GM21529 (cell line): ENCODE data around the gene RIPPLY3.
A peak's percentile ranks its signal among the peaks of the same experiment; 100 is the strongest.
"Not testable (repeated sequence)": the region's sequence is repeated elsewhere in the genome, so short reads cannot be mapped to it uniquely, and the experiment has no call there.

Source experiments
- ATAC-seq: cut with Tn5 transposase; IDR thresholded peaks from one replicate; pipeline ENCODE4 v1.9.1; 2021; ENCODE audit not compliant: unreplicated experiment

The RIPPLY3 gene

DNA sequence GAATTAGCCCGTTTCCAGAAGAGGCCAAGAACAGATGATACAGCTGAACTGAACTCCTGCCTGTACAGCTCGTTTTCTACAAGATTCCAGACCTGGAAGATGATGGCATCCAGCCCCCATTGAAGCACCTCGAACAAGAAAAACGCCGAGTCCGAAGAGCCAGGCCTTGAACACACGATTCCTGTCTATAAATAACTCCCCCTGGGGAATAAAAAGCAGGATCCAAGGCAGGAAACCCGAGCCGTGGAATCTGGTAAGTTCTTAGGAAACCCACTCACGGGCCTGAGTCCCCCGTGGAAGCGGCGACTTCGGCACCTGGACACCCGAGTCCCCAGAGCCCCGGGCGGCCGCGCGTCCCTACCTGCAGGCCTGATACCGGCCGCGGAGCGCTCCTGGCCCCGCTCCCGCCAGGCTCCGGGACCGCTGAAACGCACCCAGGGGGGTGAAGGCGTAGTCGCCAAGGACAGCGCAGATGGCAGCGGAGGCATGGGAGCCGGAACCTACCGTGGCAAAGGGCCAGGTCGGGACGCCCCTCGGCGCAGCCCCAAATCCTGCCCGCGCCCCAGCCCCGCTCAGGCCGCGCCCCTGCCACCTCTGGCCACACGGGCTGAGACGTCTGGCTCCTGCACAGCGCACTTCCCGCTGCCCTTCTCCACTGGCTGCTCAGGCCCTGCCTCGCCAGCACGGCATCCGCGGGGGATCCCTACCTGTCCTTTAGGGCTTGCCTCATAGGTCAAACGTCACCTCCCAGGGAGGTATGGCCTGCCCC lies 26.0 kb upstream of the RIPPLY3 start:
- no peak for ATAC-seq

DNA sequence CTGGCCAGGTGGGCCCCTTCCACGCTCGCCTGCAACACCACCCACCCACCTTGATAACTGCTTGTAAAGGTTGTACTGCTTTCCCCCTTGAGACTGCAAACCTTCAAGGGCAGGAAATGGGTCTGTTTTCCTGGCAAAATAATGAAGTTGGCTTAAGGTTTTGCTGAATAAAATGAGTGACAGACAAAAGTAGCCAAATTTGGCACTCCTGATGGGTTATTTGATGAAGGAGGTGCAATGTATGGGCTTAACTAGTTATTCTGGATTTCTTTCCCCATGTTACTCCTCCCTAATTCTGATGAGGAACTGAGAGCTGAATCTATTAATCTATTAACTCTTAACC lies 25.5 kb upstream of the RIPPLY3 start:
- ATAC-seq = no peak

DNA sequence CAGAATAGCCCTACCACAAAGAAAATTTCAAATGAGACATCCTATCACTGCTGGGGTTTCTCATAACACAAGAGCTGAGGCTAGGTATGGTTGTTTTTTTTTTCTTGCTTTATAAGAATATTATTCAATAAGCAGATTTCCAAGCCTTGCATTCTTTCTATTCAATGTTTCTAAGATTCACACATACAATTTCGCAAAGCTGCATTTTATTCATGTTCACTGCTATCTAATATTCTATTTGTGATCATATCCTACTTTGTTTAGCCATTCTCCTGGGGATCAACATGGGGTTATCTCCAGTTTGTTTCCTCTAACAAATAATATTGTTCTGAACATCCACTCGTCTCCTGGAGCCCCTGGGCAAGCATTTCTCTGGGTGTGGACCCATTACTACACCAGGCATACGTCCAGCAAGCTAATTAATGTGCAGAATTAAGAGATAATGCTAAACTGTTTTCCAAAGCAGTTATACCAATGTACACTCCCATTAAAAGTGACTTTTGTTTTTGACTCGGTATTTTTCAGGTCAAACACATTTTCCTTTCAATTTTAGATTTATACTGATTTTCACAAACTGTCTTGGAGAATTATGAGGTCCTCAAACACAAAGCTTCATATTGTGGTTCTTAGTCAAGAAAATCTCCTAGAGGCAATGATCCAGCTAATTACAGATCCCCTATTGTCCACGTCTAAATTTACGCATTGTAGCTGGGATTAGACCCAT lies 24.4 kb upstream of the RIPPLY3 start:
- ATAC-seq = no peak

DNA sequence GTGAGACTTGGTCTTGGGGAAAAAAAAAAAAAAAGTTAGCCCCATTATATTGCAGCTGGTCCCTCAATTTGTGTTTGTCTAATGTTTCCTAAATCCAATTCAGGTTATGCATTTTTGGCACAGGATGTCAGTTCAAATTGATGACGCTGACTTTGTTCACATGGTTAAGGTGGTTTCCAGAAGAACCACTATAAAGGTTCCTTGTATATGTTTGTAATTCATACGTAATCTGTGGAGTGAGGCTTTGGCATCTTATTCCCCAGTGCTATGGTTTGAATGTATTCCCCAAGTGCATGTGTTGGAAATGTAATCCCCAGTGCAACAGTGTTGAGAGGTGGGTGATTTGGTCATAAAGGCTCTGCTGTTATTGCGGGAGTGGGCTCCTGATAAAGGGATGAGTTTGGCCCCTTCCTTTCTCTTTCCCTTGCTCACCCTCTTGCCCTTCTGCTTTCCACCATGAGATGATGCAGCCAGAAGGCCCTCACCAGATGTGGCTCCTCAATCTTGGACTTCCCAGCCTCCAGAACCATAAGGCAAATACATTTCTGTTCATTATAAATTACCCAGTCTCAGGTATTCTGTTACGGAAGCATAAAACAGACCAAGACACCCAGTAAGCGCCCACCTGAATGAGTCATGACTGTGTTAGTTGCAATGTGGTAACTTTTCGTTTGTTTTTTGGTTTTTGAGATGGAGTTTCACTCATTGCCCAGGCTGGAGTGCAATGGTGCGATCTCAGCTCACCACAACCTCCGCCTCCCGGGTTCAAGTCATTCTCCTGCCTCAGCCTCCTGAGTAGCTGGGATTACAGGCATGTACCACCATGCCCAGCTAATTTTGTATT lies 20.5 kb upstream of the RIPPLY3 start:
- ATAC-seq = no peak

DNA sequence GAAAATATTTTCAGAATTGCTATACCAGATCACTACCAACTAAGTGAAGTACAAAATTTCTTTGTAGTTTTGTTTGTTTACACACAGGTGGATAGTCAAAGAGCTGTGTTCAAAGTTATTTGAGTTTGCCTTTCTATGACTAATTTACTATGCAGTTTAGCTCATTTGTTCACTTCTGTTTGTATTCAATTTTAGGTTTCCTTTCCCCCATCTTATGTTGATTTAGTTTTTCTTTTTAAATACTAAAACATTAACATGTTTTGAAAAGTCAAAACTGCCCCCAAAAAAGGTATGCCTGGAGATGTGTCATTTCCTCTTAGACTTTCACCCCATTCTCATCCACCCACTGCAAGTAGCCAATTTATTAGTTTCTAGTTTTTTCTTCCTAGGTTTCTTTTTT lies 18.7 kb upstream of the RIPPLY3 start:
- ATAC-seq = no peak

DNA sequence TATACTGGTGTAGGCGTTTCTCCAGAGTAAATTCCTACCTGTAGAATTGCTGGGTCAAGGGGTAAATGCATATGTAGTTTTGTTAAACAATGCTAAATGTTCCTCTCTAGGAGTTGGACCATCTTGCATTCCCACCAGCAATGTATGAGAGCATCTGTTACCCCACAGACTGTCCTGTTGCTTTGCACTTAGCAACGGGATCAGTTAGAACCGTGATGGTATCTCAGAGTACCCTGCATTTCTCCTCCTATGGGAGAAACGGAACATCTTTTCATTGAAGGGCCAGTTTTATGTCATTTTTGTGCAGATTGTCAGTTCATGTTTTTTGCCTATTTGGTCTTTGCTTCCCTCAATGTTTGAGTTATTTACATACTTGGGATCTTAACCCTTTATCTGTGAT lies 18.0 kb upstream of the RIPPLY3 start:
- ATAC-seq = no peak

DNA sequence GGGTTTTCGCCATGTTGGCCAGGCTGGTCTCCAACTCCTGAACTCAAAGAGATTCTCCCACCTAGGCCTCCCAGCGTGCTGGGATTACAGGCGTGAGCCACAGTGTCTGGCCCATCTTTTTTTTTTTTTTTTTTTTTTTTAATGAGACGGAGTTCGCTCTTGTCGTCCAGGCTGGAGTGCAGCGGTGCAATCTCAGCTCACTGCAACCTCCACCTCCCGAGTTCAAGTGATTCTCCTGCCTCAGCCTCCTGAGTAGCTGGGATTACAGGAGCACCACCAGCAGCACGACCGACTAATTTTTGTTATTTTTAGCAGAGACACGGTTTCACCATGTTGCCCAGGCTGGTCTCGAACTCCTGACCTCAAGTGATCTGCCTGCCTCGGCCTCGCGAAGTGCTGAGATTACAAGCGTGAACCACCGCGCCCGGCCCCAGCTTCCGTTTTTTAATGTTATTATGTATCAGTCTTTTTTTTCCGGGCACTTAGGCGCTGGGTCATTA lies 17.3 kb upstream of the RIPPLY3 start:
- ATAC-seq = not testable (repeated sequence)

DNA sequence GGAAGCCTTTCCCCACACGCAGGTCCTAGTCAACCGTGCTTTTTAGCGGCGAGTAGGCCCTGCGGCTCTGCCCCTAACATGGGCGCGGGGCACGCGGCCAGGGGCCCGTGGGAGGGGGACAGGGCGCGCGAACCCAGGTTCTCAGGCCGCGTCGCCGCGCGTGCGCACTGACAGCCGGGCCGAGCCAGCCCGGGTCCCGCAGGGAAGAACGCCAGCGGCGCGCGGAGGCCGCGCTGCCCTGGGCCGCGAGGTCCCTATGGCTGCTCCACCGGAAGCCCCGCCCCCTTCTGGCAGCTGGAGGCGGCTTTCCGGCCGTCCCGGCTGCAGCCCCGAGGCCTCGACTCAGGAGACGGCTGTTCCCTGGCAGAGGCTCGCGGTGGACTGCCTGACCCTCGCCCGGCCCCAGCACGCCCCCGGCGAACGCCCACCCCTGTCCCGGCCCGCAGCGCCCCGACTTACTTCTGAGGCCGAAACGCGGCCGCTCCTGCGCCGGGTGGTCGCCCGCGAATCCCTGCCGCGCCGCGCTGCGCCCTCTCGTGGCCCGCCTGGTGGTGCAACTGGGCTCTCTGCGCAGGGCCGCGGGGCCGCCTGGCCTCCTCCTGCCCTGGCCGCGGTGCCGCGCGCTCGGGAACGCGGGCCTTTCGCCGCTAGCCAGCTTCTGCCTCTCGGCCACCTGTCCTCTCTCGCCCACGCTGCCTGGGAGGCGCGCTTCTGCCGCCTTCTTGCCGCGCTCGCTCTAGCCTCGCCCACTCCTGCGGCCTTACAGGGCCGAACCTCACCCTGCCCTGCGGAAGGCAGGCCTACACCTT lies 16.6 kb upstream of the RIPPLY3 start:
- peak; percentile 90 for ATAC-seq

DNA sequence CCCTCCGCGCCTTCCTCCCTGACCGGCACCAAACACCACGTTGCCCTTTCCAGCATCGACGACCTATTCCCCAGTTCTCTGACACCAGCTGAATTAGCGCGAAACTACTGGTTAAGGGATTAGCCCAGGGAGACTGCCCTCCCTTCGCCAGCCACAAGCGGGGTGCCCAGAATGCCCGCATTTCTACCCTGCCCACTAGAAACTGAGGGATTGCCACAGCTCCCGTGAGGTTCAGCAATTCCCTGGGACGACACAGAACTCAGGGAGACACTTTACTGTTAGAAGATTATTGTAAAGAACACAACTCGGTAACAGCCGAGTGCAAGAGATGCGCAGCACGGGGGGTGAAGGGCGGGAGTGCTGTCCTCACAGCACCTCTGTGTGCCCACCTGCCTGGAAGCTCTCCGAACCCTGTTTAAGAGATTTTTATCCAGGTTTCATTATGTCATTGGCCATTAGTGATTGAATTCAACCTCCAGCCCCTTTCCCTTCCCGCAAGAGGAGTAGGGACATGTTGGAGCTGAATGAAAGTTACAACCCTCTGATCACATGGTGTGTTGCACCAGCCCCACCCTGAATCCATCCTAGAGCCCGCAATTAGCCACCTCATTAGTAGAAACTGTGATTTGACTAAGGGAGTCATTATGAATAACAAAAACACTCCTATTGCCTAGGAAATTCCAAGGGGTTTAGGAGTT lies 15.8 kb upstream of the RIPPLY3 start:
- no peak for ATAC-seq

DNA sequence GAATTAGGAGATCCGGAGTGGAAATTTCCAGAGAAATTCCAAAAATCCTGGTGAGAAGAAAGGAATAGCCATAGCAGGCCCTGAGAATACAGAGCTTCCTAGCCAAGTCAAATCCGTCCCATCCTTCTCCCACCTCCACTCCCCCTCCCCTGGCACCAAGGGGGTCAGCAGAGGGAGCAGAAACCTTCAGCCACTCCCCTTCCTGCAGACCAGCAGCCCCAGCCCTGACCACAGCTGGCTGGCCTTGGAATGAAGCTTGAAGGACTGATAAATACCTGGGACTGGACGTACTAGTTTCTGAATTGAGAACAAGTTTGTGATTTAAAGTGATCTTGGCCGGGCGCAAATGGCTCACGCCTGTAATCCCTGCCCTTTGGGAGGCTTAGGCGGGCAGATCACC lies 13.8 kb upstream of the RIPPLY3 start:
- no peak for ATAC-seq

DNA sequence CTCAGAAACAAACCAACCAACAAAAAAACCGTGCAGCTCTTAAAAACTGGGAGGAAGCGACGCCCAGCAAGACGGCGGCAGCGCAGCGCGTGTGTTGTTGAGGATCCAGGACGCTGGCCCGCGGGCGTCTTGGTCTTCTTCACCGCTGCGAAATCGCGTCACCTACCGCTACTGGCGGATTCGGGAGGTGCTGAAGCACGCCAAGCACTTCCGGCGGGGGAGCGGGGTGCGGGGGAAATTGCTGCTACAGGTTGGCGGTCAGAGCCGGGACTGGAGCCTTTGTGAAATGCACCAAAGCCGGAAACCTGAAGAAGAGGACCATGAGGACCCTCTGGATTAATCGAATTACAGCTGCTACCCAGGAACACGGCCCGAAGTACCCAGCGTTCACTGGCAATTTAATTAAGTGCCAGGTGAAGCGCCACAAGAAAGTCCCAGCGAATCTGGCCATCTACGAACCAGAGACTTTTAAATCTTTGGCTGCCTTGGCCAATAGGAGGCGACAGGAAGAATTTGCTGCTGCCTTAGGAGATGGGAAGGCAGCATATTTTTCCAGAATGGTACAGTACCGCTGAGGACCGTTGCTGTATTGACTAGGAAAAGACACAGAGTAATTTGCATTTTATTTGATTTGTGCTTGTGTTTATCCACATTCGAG lies 11.9 kb upstream of the RIPPLY3 start:
- ATAC-seq = no peak

DNA sequence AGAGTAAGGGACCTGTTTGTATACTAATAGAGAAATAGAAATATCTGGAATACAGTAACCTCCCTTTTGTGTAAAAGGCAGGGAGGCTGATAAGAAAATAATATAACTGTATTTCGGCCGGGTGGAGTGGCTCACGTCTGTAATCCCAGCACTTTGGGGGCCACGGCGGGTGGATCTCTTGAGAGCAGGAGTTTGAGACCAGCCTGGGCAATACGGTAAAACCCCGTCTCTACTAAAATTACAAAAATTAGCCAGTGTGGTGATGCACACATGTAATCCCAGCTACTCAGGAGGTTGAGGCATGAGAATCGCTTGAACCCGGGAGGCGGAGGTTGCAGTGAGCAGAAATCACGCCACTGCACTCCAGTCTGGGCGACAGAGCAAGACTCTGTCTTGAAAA lies 11.2 kb upstream of the RIPPLY3 start:
- ATAC-seq = not testable (repeated sequence)

DNA sequence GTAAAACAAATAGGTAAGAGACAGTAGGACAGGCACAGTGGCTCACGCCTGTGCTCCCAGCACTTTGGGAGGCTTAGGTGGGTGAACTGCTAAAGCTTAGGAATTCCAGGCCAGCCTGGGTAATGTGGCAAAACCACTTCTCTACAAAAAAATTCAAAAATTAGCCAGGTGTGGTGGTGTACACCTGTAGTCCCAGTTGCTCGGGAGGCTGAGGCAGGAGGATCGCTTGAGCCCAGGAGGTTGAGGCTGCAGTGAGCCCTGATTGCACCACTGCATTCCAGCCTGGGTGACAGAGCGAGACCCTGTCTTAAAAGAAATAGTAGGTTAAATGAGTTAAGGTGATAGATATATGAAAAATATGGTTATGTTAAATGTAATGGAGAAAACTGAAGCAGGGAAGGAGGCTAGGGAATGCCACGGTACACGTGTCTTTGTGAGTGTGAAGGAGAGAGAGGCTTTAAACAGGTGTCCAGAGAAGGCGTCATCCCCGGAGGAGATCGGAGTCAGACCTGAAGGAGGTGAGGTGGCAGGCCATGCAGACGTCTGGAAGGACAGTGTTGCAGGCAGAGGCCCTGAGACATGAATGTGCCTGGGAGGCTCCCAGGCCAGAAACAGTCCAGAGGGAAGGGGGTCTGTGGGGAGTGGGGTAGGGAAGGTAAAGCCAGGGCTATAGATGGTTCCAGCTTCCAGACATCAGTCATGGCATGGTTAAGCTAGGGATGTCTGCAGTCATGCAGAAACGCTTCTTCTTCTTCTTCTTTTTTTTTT lies 7.2 kb upstream of the RIPPLY3 start:
- no peak for ATAC-seq

DNA sequence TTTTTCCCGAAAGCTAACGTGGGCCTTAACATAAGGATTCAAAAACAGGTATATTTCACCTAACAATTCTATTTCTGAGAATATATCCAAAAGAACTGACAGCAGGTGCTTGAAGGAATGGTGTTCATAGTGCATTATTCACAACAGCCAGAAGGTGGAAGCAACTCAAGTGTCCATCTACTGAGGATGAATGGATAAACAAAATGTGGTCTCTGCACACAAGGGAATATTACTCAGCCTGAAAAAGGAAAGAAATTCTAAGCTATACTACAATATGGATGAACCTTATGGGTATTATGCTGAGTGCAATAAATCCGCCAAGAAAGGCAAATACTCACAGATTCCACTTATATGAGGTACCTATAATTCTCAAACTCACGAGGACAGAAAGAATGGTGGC lies 6.1 kb upstream of the RIPPLY3 start:
- ATAC-seq = no peak

DNA sequence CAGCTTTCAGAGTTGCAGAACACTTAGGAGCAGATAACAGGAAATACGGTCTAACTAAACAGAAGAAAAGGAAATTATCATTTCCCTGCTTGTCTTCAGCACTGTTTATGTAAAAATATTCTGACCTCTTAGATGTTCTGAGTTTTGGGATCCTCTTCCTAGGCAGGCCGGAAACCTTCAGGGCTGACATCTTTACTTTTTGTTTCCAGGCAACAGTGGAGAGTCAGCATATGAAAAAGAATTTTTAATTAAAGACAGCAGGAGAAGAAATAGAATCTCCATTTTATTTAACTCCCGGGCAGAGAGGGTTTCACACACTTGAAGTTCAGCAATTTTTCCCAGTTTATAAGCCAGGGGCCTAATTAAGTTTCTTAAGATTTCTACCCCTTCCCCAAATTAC lies 5.1 kb upstream of the RIPPLY3 start:
- no peak for ATAC-seq

DNA sequence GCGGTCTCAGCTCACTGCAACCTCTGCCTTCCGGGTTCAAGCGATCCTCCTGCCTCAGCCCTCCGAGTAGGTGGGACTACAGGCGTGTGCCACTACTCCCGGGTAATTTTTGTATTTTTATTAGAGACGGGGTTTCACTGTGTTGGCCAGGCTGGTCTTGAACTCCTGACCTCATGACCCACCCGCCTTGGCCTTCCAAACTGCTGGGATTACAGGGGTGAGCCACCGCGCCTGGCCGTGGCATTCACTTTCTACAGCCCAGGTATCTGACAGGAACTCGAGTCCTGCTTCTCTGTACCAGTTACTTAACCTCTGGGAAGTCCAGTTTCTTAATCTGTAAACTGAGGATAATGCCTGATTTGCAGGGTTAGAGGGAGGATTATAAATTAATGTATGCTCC lies 3.7 kb upstream of the RIPPLY3 start:
- ATAC-seq = not testable (repeated sequence)

DNA sequence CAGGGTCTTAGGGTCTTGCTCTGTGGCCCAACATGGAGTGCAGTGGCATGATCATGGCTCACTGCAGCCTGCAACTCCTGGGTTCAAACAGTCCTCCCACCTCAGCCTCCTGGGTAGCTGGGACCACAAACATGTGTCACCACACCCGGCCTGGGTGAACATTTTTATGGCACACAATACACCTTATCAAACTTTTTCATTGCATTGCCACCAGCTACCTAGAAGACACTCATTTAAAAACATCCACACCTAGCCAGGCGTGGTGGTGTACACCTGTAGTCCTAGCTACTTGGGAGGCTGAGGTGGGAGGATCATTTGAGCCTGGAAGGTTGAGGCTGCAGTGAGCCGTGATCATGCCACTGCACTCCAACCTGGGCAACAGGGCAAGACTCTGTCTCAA lies 2.6 kb upstream of the RIPPLY3 start:
- not testable (repeated sequence) for ATAC-seq

DNA sequence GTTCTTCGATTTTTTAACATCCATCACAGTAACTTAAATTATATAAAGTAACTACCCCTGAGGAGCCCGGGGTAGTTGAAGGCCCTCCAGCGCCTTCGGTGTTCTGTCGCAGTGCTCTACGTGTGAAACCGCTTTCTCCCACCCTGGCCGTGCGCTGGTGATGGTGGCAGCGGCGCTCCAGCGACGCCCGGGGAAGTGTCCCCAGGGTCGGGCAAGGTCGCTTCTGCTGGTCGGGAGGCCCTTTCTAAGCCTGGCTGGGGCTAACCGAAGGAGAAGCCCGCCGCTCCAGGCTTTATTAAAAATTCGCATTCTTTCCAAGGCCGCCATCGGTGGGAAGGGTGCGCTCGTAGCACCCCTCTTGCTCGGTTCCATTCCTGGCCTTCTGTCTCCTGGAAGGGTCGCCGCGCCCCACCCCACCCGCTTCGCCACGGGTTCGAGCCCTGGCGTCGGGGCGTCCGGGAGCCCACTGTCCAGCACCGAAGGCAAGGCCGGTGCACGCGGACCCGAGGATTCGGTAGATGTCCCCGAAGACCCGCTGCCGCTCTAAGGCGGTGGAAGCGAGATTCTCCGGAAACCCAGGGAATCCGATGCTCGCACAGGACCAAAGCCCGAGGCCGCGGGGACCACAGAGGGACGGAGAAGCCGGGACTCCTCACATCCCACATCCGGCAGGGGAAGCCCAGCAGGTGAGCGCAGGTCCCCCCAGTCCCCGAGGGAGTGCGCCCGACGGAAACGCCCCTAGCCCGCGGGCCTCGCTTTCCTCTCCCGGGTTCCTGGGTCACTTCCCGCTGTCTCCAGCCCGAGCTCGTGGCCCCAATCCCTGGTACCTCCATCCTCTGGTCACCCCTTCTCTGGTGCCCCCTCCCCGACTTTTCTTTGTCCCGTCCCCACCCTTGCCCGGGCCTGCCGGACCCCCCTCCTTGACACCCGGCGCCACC lies 685 bp upstream of the RIPPLY3 start:
- ATAC-seq = no peak
